GM12865 (cell line): ENCODE data around the gene SSH3.

Source experiments
- DNase-seq: peaks from one replicate; pipeline ENCODE4 v3.0.0; 2010; ENCODE audit warnings: low read depth
- H3K4me3 ChIP-seq: 2 replicates; pipeline ENCODE4 v1.5.1; 2011; ENCODE audit warnings: mild to moderate bottlenecking, low read depth, low read length, control low read depth
- TF ChIP-seq, protein P1 (sequence below): IDR thresholded peaks from 2 replicates; pipeline ENCODE4 v1.5.1; 2011; ENCODE audit warnings: low read length, control low read depth, low read depth, inconsistent platforms; ENCODE audit not compliant: insufficient read depth; ENCODE audit errors: missing control alignments

SSH3 gene, protein sequence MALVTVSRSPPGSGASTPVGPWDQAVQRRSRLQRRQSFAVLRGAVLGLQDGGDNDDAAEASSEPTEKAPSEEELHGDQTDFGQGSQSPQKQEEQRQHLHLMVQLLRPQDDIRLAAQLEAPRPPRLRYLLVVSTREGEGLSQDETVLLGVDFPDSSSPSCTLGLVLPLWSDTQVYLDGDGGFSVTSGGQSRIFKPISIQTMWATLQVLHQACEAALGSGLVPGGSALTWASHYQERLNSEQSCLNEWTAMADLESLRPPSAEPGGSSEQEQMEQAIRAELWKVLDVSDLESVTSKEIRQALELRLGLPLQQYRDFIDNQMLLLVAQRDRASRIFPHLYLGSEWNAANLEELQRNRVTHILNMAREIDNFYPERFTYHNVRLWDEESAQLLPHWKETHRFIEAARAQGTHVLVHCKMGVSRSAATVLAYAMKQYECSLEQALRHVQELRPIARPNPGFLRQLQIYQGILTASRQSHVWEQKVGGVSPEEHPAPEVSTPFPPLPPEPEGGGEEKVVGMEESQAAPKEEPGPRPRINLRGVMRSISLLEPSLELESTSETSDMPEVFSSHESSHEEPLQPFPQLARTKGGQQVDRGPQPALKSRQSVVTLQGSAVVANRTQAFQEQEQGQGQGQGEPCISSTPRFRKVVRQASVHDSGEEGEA

DNA sequence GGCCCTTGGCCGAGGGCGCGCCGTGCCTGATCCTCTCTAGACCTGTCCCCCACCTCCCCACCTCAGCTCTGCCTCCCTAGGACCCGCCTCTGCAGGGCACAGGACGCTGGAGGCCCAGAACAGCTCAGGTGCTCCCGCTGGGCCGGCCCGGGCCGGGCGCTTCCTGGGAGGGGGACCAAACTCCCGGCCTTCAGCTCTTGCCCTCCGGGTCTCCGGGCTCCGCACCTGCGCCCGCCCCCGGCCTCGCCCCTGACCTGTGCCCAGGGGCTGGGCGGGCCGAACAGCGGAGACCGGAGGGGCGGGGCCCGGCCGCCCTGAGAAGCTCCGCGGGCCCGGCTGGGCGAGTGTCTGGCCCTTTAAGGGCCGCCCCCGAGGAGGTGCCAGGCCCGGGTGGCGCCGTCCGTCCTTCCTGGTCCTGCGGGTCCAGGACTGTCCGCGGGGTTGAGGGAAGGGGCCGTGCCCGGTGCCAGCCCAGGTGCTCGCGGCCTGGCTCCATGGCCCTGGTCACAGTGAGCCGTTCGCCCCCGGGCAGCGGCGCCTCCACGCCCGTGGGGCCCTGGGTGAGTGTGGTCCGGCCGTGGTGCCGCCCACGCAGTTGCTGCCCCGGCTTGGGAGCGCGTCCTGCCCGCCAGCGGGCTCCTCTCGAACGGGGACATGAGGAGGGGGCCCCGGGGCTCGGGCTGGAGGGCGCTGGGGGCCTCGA lies at the start of gene SSH3:
Gene SSH3 (plus strand): TSS at position 399 of the 703 bp plus-strand sequence. CDS start 96 bp downstream, at position 495.
- TF ChIP-seq, protein P1, sequence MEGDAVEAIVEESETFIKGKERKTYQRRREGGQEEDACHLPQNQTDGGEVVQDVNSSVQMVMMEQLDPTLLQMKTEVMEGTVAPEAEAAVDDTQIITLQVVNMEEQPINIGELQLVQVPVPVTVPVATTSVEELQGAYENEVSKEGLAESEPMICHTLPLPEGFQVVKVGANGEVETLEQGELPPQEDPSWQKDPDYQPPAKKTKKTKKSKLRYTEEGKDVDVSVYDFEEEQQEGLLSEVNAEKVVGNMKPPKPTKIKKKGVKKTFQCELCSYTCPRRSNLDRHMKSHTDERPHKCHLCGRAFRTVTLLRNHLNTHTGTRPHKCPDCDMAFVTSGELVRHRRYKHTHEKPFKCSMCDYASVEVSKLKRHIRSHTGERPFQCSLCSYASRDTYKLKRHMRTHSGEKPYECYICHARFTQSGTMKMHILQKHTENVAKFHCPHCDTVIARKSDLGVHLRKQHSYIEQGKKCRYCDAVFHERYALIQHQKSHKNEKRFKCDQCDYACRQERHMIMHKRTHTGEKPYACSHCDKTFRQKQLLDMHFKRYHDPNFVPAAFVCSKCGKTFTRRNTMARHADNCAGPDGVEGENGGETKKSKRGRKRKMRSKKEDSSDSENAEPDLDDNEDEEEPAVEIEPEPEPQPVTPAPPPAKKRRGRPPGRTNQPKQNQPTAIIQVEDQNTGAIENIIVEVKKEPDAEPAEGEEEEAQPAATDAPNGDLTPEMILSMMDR, result no peak
- H3K4me3 ChIP-seq, result no peak within 1 kb of the TSS
- no peak for DNase-seq

DNA sequence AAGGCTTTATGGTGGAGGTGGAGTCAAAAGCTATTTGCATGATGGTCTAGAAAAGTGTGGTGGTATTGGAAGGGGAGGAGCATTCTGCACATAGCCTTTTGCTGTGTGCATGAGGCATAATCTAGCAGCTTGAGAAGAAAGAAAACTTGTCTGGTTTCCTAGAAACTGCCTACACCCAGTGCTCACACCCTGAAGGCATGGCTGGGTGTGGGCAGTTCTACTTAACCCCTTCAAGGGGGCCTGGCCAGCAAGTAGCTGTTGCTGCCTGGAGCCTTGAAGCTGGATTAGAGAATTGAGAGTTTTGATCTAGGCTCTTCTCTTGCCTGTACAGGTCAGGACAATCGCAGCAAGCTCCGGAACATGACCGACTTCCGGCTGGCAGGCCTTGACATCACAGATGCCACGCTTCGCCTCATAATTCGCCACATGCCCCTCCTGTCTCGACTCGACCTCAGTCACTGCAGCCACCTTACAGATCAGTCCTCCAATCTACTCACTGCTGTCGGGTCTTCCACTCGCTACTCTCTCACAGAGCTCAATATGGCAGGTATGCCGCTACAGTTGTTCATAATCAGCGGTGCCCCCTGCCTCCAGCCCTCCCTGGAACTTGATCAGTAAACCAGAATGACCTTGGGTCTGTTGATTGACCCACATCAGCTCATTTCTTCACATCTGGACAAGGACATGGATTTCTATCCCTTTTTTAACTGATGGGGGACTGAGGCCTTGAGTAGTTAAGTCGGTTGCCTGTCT lies 49.3 kb upstream of the SSH3 start:
- DNase-seq, result peak; percentile 33
- H3K4me3 ChIP-seq, result no peak overlapping the region
- TF ChIP-seq, protein P1, result no peak

DNA sequence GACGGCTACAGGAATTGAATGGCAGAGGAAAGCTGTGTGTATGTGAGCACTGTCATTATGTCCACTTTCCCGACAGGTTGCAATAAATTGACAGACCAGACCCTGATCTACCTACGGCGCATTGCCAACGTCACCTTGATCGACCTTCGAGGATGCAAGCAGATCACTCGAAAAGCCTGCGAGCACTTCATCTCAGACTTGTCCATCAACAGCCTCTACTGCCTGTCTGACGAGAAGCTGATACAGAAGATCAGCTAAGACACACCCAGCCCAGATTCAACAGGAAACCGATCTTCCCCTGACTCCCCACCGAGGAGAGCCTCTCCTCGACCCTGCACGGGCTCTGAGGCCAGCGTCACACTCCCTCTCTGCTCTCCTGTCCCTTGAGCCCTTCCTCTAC lies 48.5 kb upstream of the SSH3 start:
- no peak overlapping the region for H3K4me3 ChIP-seq
- DNase-seq, result peak; percentile 2
- TF ChIP-seq, protein P1, result no peak

DNA sequence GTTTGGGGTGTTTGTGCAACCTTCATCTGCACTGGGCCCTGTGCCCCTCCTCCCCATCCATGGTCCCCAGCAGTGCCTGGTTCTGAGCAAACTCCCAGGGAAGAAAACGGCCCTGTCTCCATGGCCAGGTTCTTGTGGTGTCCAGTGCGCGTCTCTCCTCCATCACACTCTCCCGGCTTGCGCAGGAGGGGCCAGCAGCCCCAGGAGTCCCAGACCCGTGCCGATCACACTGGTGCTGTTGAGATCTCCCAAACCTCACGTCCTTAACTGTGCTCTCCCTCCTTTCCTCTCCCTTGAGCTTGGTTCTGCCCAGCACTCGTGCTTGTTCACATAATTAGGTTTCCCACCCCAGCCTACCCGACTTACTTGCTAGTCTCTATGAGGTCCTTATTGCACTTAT lies 48.0 kb upstream of the SSH3 start:
- DNase-seq, result peak; percentile 3
- no peak overlapping the region for H3K4me3 ChIP-seq
- TF ChIP-seq, protein P1, result no peak

DNA sequence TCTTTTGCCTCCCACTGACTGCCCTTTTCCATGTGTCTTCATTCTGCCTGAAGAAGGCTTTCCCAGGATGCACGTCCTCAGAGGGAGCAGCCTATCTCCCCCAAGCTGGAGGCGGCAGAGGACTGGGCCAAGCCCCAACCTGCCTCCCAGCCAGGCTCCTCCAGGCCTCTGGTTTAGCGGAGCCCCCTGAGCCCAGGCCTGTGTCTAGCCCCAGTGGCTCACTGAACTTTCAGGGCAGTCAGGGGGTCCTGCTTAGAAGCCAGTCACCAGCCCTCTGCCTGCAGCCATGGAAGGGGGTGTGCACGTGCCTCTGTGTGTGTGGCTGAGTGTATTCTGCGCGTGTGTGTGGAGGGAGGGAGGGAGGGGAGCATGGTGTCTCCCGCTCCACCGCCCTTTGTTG lies 47.5 kb upstream of the SSH3 start:
- DNase-seq, result no peak
- TF ChIP-seq, protein P1, result no peak
- no peak overlapping the region for H3K4me3 ChIP-seq

DNA sequence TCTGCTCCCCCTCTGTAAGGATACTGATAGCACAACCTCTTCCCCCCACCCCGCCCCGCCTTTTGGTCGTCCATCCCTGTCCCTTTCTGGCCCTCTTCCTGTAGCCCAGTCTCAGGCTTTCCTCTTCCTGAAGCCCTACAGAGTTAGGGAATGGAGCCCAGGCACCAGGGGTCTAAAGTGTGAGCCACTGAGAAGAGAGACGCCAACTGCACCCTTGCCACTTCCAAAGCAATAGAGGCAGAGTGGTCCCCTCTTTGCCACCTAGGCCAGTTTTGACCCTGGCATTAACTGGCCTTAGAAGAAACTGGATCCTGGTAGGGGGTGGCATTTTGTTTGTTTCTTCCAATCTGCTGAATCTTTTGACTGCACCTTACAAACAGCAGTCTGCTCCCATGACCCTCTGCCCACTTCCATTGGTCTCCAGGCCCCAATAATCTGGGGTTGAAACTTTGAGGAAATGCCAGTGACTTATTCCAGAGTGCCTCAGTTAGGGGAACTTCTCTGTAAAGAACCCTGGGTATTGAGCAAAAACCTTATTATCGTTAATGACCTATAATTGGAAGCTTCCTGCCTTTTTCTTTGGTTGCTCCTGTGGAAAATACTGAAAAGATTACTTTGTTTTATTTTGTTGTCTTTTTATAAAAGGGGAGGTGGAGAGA lies 46.7 kb upstream of the SSH3 start:
- no peak for DNase-seq
- no peak overlapping the region for H3K4me3 ChIP-seq
- TF ChIP-seq, protein P1, result no peak
